ENCODE data around the gene USP34. TPM values are rescaled to one million over a fixed set of nuclear protein-coding genes. Genes with fewer than 3 reads are reported as not detected.

The USP34 gene
- total and polyA plus RNA-seq, 12 donors, result 34.3 to 75.7 (median 58.6) TPM

GRCh38 chr2:61220768-61221167 is 250.1 kb downstream of the USP34 start:
- H3K36me3 ChIP-seq, result peaks cover 0 to 100% (median 34%) of the 10 kb centered on the region in 9 donors
- H3K4me1 ChIP-seq, result no peaks in the 10 kb centered on the region
- intact Hi-C loops (cut with DNase I), result no loop called here
- ATAC-seq (no peak), DNase-seq (no peak)
- 81 to 84% methylated on average over 2 of the region's 2 CpGs for WGBS, 2 donors
- TF ChIP-seq CTCF (IDR thresholded peaks at IDR 0.05), result no peak
- H3K27ac ChIP-seq, result no peak overlapping the region
- H3K27me3 ChIP-seq, result no peaks in the 10 kb centered on the region
- no peak overlapping the region for H3K4me3 ChIP-seq
- H3K9me3 ChIP-seq, result no peaks in the 10 kb centered on the region

GRCh38 chr2:61218817-61219170 is 252.1 kb downstream of the USP34 start:
- TF ChIP-seq CTCF (IDR thresholded peaks at IDR 0.05), result no peak
- no peak for DNase-seq
- H3K4me1 ChIP-seq, result no peaks in the 10 kb centered on the region
- 93 to 95% methylated on average over 2 of the region's 2 CpGs for WGBS, 2 donors
- peaks cover 0 to 100% (median 43%) of the 10 kb centered on the region in 9 donors for H3K36me3 ChIP-seq
- no peaks in the 10 kb centered on the region for H3K9me3 ChIP-seq
- no peak overlapping the region for H3K4me3 ChIP-seq
- ATAC-seq, result no peak
- H3K27me3 ChIP-seq, result no peaks in the 10 kb centered on the region
- intact Hi-C loops (cut with DNase I), result no loop called here
- no peak overlapping the region for H3K27ac ChIP-seq

GRCh38 chr2:61218076-61218816 is 252.6 kb downstream of the USP34 start:
- H3K36me3 ChIP-seq, result peaks cover 0 to 100% (median 43%) of the 10 kb centered on the region in 9 donors
- whole genome bisulfite sequencing, 2 donors, result 89 to 92% methylated on average over 4 of the region's 4 CpGs
- intact Hi-C loops (cut with DNase I), result no loop called here
- no peaks in the 10 kb centered on the region for H3K9me3 ChIP-seq
- DNase-seq, result no peak
- TF ChIP-seq CTCF (IDR thresholded peaks at IDR 0.05), result no peak
- H3K4me1 ChIP-seq, result no peaks in the 10 kb centered on the region
- H3K27me3 ChIP-seq, result no peaks in the 10 kb centered on the region
- no peak for ATAC-seq
- H3K4me3 ChIP-seq, result no peak overlapping the region
- H3K27ac ChIP-seq, result no peak overlapping the region

- no peaks in the 10 kb centered on the region for H3K27me3 ChIP-seq
- WGBS, 2 donors, result 95% methylated on average over 4 of the region's 4 CpGs
- DNase-seq (no peak), ATAC-seq (no peak)
- H3K36me3 ChIP-seq, result peaks cover 0 to 99% (median 46%) of the 10 kb centered on the region in 9 donors
- intact Hi-C loops (cut with DNase I), result no loop called here
- no peak overlapping the region for H3K4me3 ChIP-seq
- no peaks in the 10 kb centered on the region for H3K9me3 ChIP-seq
- peaks cover 0 to 12% (median 0%) of the 10 kb centered on the region in 9 donors for H3K4me1 ChIP-seq
- TF ChIP-seq CTCF (IDR thresholded peaks at IDR 0.05), result no peak
- no peak overlapping the region for H3K27ac ChIP-seq
Observed at GRCh38 chr2:61214171-61214570, 256.7 kb downstream of the USP34 start.

Data from heart right ventricle (tissue), 16 donors.